Measurements from ENCODE around the gene SUN2.

GRCh38 chr22:38698407-38699094 is 57.2 kb downstream of the SUN2 start:
- TF ChIP-seq, protein P1, sequence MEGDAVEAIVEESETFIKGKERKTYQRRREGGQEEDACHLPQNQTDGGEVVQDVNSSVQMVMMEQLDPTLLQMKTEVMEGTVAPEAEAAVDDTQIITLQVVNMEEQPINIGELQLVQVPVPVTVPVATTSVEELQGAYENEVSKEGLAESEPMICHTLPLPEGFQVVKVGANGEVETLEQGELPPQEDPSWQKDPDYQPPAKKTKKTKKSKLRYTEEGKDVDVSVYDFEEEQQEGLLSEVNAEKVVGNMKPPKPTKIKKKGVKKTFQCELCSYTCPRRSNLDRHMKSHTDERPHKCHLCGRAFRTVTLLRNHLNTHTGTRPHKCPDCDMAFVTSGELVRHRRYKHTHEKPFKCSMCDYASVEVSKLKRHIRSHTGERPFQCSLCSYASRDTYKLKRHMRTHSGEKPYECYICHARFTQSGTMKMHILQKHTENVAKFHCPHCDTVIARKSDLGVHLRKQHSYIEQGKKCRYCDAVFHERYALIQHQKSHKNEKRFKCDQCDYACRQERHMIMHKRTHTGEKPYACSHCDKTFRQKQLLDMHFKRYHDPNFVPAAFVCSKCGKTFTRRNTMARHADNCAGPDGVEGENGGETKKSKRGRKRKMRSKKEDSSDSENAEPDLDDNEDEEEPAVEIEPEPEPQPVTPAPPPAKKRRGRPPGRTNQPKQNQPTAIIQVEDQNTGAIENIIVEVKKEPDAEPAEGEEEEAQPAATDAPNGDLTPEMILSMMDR (IDR thresholded peaks at IDR 0.05), result no peak
- no peak for TF ChIP-seq EZH2 (IDR thresholded peaks at IDR 0.05)
